Mesodermal cell (in vitro differentiated cells): Measurements from ENCODE around the gene SLC7A11.

Experiments
- H3K27ac ChIP-seq: 2 replicates; pipeline ENCODE4 v1.7.0; 2013; ENCODE audit warnings: mild to moderate bottlenecking, low read depth, low read length, moderate library complexity; ENCODE audit not compliant: severe bottlenecking
- H3K36me3 ChIP-seq: 2 replicates; pipeline ENCODE4 v1.7.1; 2013; ENCODE audit warnings: mild to moderate bottlenecking, low read length, moderate library complexity; ENCODE audit not compliant: control insufficient read depth, insufficient read depth
- H3K4me1 ChIP-seq: one replicate; pipeline ENCODE4 v1.7.1; 2013; ENCODE audit warnings: mild to moderate bottlenecking, low read length; ENCODE audit not compliant: insufficient read depth, control insufficient read depth, poor library complexity, severe bottlenecking
- H3K4me3 ChIP-seq: 2 replicates; pipeline ENCODE4 v1.7.0; 2013; ENCODE audit warnings: low read length, control low read depth, mild to moderate bottlenecking; ENCODE audit not compliant: insufficient read depth, poor library complexity, severe bottlenecking; ENCODE audit errors: extremely low read depth
- H3K9me3 ChIP-seq: 2 replicates; pipeline ENCODE4 v1.7.1; 2013; ENCODE audit warnings: mild to moderate bottlenecking, low read length, moderate library complexity; ENCODE audit not compliant: control insufficient read depth
- WGBS, 2 experiments: methylation state at CpG; one replicate each; pipeline ENCODE4 v1.1.5; 2013; ENCODE audit warnings: missing lambda C conversion rate in 2 of 2; ENCODE audit not compliant: insufficient coverage in 2 of 2; 5-methylcytosine and 5-hydroxymethylcytosine counted together

Gene SLC7A11

GRCh38 chr4:138163171-138163570 lies 79.0 kb downstream of the SLC7A11 start:
- H3K36me3 ChIP-seq = peaks cover 3% of the 10 kb centered on the region
- 92 to 96% methylated on average over 2 of the region's 2 CpGs for WGBS, 2 experiments

GRCh38 chr4:138162259-138162658 lies 79.9 kb downstream of the SLC7A11 start:
- Histone ChIP-seq H3K9me3 (no peaks in the 10 kb centered on the region), H3K36me3 (peaks cover 3% of the 10 kb centered on the region), H3K4me1 (peaks cover 5% of the 10 kb centered on the region), H3K27ac (no peak overlapping the region), H3K4me3 (no peak overlapping the region)

More at GRCh38 chr4:138163171-138163570, 79.0 kb downstream of the SLC7A11 start:
- Histone ChIP-seq H3K4me3 (no peak overlapping the region), H3K9me3 (no peaks in the 10 kb centered on the region), H3K4me1 (peaks cover 5% of the 10 kb centered on the region), H3K27ac (no peak overlapping the region)

GRCh38 chr4:138161351-138161750 lies 80.8 kb downstream of the SLC7A11 start:
- no peak overlapping the region for H3K4me3 ChIP-seq
- H3K36me3 ChIP-seq = peaks cover 3% of the 10 kb centered on the region
- no peak overlapping the region for H3K27ac ChIP-seq
- 94 to 100% methylated on average over 1 of the region's 2 CpGs for WGBS, 2 experiments
- H3K4me1 ChIP-seq = peaks cover 5% of the 10 kb centered on the region
- no peaks in the 10 kb centered on the region for H3K9me3 ChIP-seq

- Histone ChIP-seq H3K9me3 (no peaks in the 10 kb centered on the region), H3K4me1 (peaks cover 5% of the 10 kb centered on the region), H3K36me3 (no peaks in the 10 kb centered on the region), H3K27ac (no peak overlapping the region), H3K4me3 (no peak overlapping the region)
- 85 to 86% methylated on average over 1 of the region's 2 CpGs for WGBS, 2 experiments
Observed at GRCh38 chr4:138158746-138159297, 83.3 kb downstream of the SLC7A11 start.

- no peak overlapping the region for H3K4me3 ChIP-seq
- no peaks in the 10 kb centered on the region for H3K9me3 ChIP-seq
- H3K36me3 ChIP-seq = no peaks in the 10 kb centered on the region
- no peaks in the 10 kb centered on the region for H3K4me1 ChIP-seq
- no peak overlapping the region for H3K27ac ChIP-seq
Observed at GRCh38 chr4:138140879-138141278, 101.3 kb downstream of the SLC7A11 start.

GRCh38 chr4:138138774-138139173 lies 103.4 kb downstream of the SLC7A11 start:
- Histone ChIP-seq H3K4me1 (no peaks in the 10 kb centered on the region), H3K9me3 (no peaks in the 10 kb centered on the region)
- WGBS, 2 experiments = 100% methylated on average over 1 of the region's 2 CpGs

GRCh38 chr4:138135610-138136009 lies 106.5 kb downstream of the SLC7A11 start:
- H3K27ac ChIP-seq = no peak overlapping the region
- no peak overlapping the region for H3K4me3 ChIP-seq
- 87 to 100% methylated on average over 1 of the region's 2 CpGs for WGBS, 2 experiments
- no peaks in the 10 kb centered on the region for H3K9me3 ChIP-seq
- no peaks in the 10 kb centered on the region for H3K4me1 ChIP-seq
- H3K36me3 ChIP-seq = no peaks in the 10 kb centered on the region

More at GRCh38 chr4:138138774-138139173, 103.4 kb downstream of the SLC7A11 start:
- Histone ChIP-seq H3K27ac (no peak overlapping the region), H3K36me3 (no peaks in the 10 kb centered on the region), H3K4me3 (no peak overlapping the region)

- Histone ChIP-seq H3K4me3 (no peak overlapping the region), H3K4me1 (no peaks in the 10 kb centered on the region), H3K27ac (no peak overlapping the region), H3K9me3 (peaks cover 3% of the 10 kb centered on the region), H3K36me3 (no peaks in the 10 kb centered on the region)
- no CpG with 5 or more reads among the region's 1 CpG for WGBS, 2 experiments
Observed at GRCh38 chr4:138118270-138118669, 123.9 kb downstream of the SLC7A11 start.

GRCh38 chr4:138115053-138115452 lies 127.1 kb downstream of the SLC7A11 start:
- no peak overlapping the region for H3K4me3 ChIP-seq
- peaks cover 6% of the 10 kb centered on the region for H3K4me1 ChIP-seq
- H3K9me3 ChIP-seq = no peaks in the 10 kb centered on the region
- 100% methylated on average over 1 of the region's 2 CpGs; no CpG with 5 or more reads in 1 of the 2 experiments for whole genome bisulfite sequencing, 2 experiments
- H3K36me3 ChIP-seq = no peaks in the 10 kb centered on the region
- no peak overlapping the region for H3K27ac ChIP-seq

- H3K36me3 ChIP-seq = no peaks in the 10 kb centered on the region
- no peak overlapping the region for H3K27ac ChIP-seq
- H3K9me3 ChIP-seq = no peaks in the 10 kb centered on the region
- H3K4me1 ChIP-seq = peaks cover 6% of the 10 kb centered on the region
- WGBS, 2 experiments = 71 to 88% methylated on average over 1 of the region's 1 CpG
- H3K4me3 ChIP-seq = no peak overlapping the region
Observed at GRCh38 chr4:138114434-138114833, 127.7 kb downstream of the SLC7A11 start.
